ENCODE data around the gene ZNF546.

DNA sequence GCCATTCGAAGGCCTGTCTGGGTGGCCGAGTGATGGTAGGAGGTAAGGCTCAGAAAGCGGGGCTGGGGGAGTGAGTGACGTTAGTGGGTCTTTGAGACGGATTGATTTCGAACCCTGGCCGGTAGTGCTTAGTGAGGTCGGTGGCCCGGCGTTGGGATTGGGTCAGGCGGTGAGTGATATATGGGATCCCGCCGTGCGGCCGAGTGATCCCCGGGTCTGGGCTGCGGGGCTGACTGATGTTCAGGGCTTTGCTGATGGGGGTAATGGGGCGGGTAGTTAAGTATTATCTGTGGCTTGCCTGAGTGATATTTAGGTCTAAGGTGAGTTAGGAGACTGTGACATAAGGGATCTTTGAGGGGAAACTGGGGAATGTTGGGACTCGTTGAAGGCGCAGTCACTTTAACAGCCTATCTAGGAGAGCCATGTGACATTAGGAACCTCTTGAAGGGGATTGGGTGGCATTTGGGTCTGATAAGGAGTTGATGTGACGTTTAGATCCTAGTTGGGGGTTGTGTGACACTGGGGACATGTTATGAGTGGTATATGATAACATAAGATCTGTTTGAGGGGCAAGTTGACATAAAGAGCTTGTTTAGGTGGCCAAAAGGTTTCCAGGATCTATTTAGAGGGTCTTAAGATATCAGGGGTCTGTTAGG, 25.4 kb upstream of the ZNF546 start:
- TF ChIP-seq, protein P1, sequence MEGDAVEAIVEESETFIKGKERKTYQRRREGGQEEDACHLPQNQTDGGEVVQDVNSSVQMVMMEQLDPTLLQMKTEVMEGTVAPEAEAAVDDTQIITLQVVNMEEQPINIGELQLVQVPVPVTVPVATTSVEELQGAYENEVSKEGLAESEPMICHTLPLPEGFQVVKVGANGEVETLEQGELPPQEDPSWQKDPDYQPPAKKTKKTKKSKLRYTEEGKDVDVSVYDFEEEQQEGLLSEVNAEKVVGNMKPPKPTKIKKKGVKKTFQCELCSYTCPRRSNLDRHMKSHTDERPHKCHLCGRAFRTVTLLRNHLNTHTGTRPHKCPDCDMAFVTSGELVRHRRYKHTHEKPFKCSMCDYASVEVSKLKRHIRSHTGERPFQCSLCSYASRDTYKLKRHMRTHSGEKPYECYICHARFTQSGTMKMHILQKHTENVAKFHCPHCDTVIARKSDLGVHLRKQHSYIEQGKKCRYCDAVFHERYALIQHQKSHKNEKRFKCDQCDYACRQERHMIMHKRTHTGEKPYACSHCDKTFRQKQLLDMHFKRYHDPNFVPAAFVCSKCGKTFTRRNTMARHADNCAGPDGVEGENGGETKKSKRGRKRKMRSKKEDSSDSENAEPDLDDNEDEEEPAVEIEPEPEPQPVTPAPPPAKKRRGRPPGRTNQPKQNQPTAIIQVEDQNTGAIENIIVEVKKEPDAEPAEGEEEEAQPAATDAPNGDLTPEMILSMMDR (IDR thresholded peaks at IDR 0.05; ENCODE audit: insufficient read depth, low read length, poor library complexity, severe bottlenecking) = no peak
- TF ChIP-seq EZH2phosphoT487 (conservative IDR thresholded peaks at IDR 0.05; ENCODE audit: low read length) = no peak

Measured in SU-DHL-6 (cell line).